GM23338 (cell line): ENCODE results near the gene LIPA. TPM values are rescaled to one million over a fixed set of nuclear protein-coding genes. Genes with fewer than 3 reads are reported as not detected.
A peak's percentile ranks its signal among the peaks of the same experiment; 100 is the strongest.

Experiments
- ATAC-seq: fragments of 200-7000 bp; cut with Tn5 transposase; 3 replicates; pipeline ENCODE4 v1.9.1; 2020
- DNase-seq: peaks from one replicate; pipeline ENCODE4 v3.0.0-alpha.2; 2015; ENCODE audit warnings: low spot score
- H2AFZ ChIP-seq: fragments of 200-600 bp; sonication (generic); 2 replicates; pipeline ENCODE4 v1.8.0; 2016; ENCODE audit warnings: antibody characterized with exemption, mild to moderate bottlenecking, moderate library complexity
- H3F3A ChIP-seq: fragments of 200-600 bp; sonication (generic); replicated peaks from 2 replicates; pipeline ENCODE4 v1.8.0; 2017; ENCODE audit warnings: antibody characterized with exemption, mixed run types, low read depth
- H3K27ac ChIP-seq: fragments of 200-600 bp; sonication (generic); 2 replicates; pipeline ENCODE4 v1.6.1; 2016; ENCODE audit warnings: low read depth
- H3K27me3 ChIP-seq: fragments of 200-600 bp; sonication (generic); 2 replicates; pipeline ENCODE4 v1.8.0; 2016; ENCODE audit warnings: mild to moderate bottlenecking, mixed run types, moderate library complexity; ENCODE audit not compliant: insufficient read depth
- H3K36me3 ChIP-seq: fragments of 200-600 bp; sonication (generic); 2 replicates; pipeline ENCODE4 v1.8.0; 2016; ENCODE audit warnings: mild to moderate bottlenecking; ENCODE audit not compliant: insufficient read depth
- H3K4me1 ChIP-seq: fragments of 200-600 bp; sonication (generic); 2 replicates; pipeline ENCODE4 v1.8.0; 2016; ENCODE audit warnings: mild to moderate bottlenecking, moderate library complexity; ENCODE audit not compliant: insufficient read depth
- H3K4me2 ChIP-seq: fragments of 200-600 bp; sonication (generic); 2 replicates; pipeline ENCODE4 v1.7.1; 2017; ENCODE audit warnings: mixed run types
- H3K4me3 ChIP-seq: fragments of 200-600 bp; sonication (generic); 2 replicates; pipeline ENCODE4 v1.6.1; 2016; ENCODE audit warnings: mixed run types
- H3K79me2 ChIP-seq: fragments of 200-600 bp; sonication (generic); replicated peaks from 2 replicates; pipeline ENCODE4 v1.8.0; 2017; ENCODE audit warnings: mild to moderate bottlenecking; ENCODE audit not compliant: insufficient read depth
- H3K9me2 ChIP-seq: fragments of 200-600 bp; sonication (generic); 2 replicates; pipeline ENCODE4 v1.8.0; 2017; ENCODE audit not compliant: insufficient read depth
- H4K20me1 ChIP-seq: fragments of 200-600 bp; sonication (generic); replicated peaks from 2 replicates; pipeline ENCODE4 v1.8.0; 2017; ENCODE audit warnings: mild to moderate bottlenecking; ENCODE audit not compliant: insufficient read depth
- H3K27ac Mint-ChIP-seq: 2 replicates; pipeline ENCODE4 v1.8.0; 2020; ENCODE audit warnings: inconsistent platforms, mild to moderate bottlenecking, moderate library complexity, mixed read lengths
- H3K27me3 Mint-ChIP-seq: 3 replicates; pipeline ENCODE4 v1.8.0; 2022; ENCODE audit warnings: low read depth, mild to moderate bottlenecking, moderate library complexity, mixed read lengths, inconsistent platforms; ENCODE audit not compliant: insufficient read depth, poor library complexity
- H3K36me3 Mint-ChIP-seq: 3 replicates; pipeline ENCODE4 v1.8.0; 2021; ENCODE audit warnings: low read depth, mild to moderate bottlenecking, inconsistent platforms, moderate library complexity, mixed read lengths
- H3K4me1 Mint-ChIP-seq: 3 replicates; pipeline ENCODE4 v1.8.0; 2020; ENCODE audit warnings: mild to moderate bottlenecking, inconsistent platforms, mixed read lengths
- H3K4me3 Mint-ChIP-seq: 3 replicates; pipeline ENCODE4 v1.8.0; 2021; ENCODE audit warnings: moderate library complexity, mild to moderate bottlenecking, inconsistent platforms, mixed read lengths
- H3K9me3 Mint-ChIP-seq: 3 replicates; pipeline ENCODE4 v1.8.0; 2020; ENCODE audit warnings: moderate library complexity, mild to moderate bottlenecking, inconsistent platforms, mixed read lengths
- CREB1 ChIP-seq: fragments of 250-450 bp; sonication (Bioruptor Pico); IDR thresholded peaks from 2 replicates; pipeline ENCODE4 v1.5.0; 2020; ENCODE audit warnings: low read depth, mild to moderate bottlenecking, moderate library complexity
- CTCF ChIP-seq, 2 experiments: fragments of 200-600 bp in 1 of 2; sonication (generic) in 1 of 2; conservative IDR thresholded peaks; 2 replicates each; pipeline versions ENCODE4 v1.5.1 to v1.6.1; 2016 to 2017; ENCODE audit warnings: antibody characterized with exemption in 2 of 2, low read depth in 2 of 2, mild to moderate bottlenecking in 2 of 2, moderate library complexity in 1 of 2
- EZH2phosphoT487 ChIP-seq: fragments of 200-600 bp; sonication (generic); IDR thresholded peaks from one replicate; pipeline ENCODE4 v1.8.1; 2018; ENCODE audit warnings: antibody characterized with exemption; ENCODE audit not compliant: unreplicated experiment
- JUNB ChIP-seq: IDR thresholded peaks from one replicate; pipeline ENCODE4 v1.6.1; 2016; ENCODE audit warnings: antibody characterized with exemption; ENCODE audit not compliant: unreplicated experiment
- NANOG ChIP-seq: IDR thresholded peaks from 2 replicates; pipeline ENCODE4 v1.6.1; 2016; ENCODE audit warnings: antibody characterized with exemption, borderline replicate concordance
- POLR2AphosphoS5 ChIP-seq: IDR thresholded peaks from 2 replicates; pipeline ENCODE4 v1.6.1; 2016; ENCODE audit warnings: antibody characterized with exemption, low read depth
- REST ChIP-seq: IDR thresholded peaks from one replicate; pipeline ENCODE4 v1.6.1; 2018; ENCODE audit warnings: antibody characterized with exemption; ENCODE audit not compliant: unreplicated experiment
- STAT1 ChIP-seq: IDR thresholded peaks from one replicate; pipeline ENCODE4 v1.6.1; 2016; ENCODE audit warnings: antibody characterized with exemption; ENCODE audit not compliant: unreplicated experiment
- ZNF114 ChIP-seq: fragments of 250-450 bp; sonication (Bioruptor Pico); IDR thresholded peaks from 2 replicates; pipeline ENCODE4 v1.5.0; 2020; ENCODE audit warnings: mild to moderate bottlenecking, moderate library complexity
- ZNF331 ChIP-seq: fragments of 250-450 bp; sonication (Bioruptor Pico); IDR thresholded peaks from 2 replicates; pipeline ENCODE4 v1.5.0; 2020; ENCODE audit warnings: low read depth, mild to moderate bottlenecking, moderate library complexity
- polyA plus RNA-seq: library from polyadenylated mRNA; unstranded; fragments of >200 nt; fragmentation: Nextera tagmentation; extraction: Ambion mirVana; gene quantifications from 2 replicates; pipeline ENCODE4 v1.2.1, GENCODE V29; 2016
- total RNA-seq: library from RNA; depleted of rRNA; stranded (reverse); fragments of >200 nt; shearing (Covaris generic); gene quantifications from 2 replicates; pipeline ENCODE4 v1.2.3, GENCODE V29; 2014

LIPA gene
- total and polyA plus RNA-seq, 2 experiments from 2014 or later = 37.8 to 86.3 TPM

GRCh38 chr10:89213191-89213808 is 38.3 kb downstream of the LIPA start:
- H3K27ac Mint-ChIP-seq = no peak overlapping the region
- Histone ChIP-seq H4K20me1 (no peaks in the 10 kb centered on the region), H2AFZ (no peak overlapping the region), H3K4me1 (peaks cover 5% of the 10 kb centered on the region; the same call in 1 of the 2 replicates), H3K79me2 (no peaks in the 10 kb centered on the region), H3K27ac (no peak overlapping the region), H3K4me2 (no peak overlapping the region), H3F3A (0 out of 2 replicates have a peak, but pooled peaks cover 3% of the 10 kb centered on the region), H3K27me3 (peaks cover 22% of the 10 kb centered on the region), H3K4me3 (no peak overlapping the region), H3K36me3 (no peaks in the 10 kb centered on the region), H3K9me2 (no peaks in the 10 kb centered on the region)
- no peaks in the 10 kb centered on the region; the same call in 2 of the 3 replicates for H3K9me3 Mint-ChIP-seq
- peaks cover 18% of the 10 kb centered on the region for H3K27me3 Mint-ChIP-seq
- ATAC-seq (peak; percentile 49), DNase-seq (peak; percentile 75)
- no peak overlapping the region for H3K4me3 Mint-ChIP-seq
- H3K4me1 Mint-ChIP-seq = peaks cover 4% of the 10 kb centered on the region; the same call in 1 of the 3 replicates
- TF ChIP-seq NANOG (no peak), CTCF (conservative IDR thresholded peaks at IDR 0.05; ENCODE audit: low read depth in 2 of 2) (peak; percentile 64 to 72), ZNF331 (CRISPR knock-in tag) (no peak)
- H3K36me3 Mint-ChIP-seq = no peaks in the 10 kb centered on the region

DNA sequence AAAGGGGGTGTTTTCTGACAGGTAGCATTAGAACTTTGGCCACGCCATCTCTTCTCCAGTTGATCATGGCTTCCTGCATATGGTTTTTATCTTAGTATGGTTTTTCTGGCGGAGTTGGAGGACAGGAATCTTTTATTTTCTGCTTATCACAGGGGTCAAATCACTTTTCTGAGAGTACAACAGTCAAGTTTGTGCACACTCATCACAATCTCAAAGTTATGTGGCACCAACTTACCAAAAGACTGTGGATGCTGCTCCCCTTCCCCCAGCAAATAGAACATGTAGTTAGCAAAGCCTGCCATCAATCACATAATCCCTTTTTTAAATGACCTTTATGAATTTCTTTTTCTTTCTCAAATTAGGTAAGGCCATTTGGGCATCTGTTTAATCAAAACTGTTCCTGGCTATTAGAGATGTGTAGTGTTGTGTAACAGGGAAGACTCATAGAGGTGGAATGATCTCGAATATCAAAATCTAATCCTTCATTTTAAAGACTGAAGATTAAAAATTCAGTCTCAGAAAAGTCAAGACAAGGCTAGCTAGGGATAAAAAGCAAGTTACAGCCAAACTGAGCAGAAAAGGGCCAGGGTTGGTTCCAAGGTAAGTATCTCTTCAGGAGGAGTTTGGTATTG is 40.7 kb downstream of the LIPA start:
- Histone ChIP-seq H3K4me1 (peaks cover 13% of the 10 kb centered on the region), H3K9me2 (no peaks in the 10 kb centered on the region), H3K27me3 (peaks cover 46% of the 10 kb centered on the region), H3F3A (0 out of 2 replicates have a peak, but pooled peaks cover 7% of the 10 kb centered on the region), H3K4me3 (no peak overlapping the region), H4K20me1 (no peaks in the 10 kb centered on the region), H3K4me2 (no peak overlapping the region), H3K27ac (no peak overlapping the region), H3K36me3 (no peaks in the 10 kb centered on the region), H2AFZ (no peak overlapping the region), H3K79me2 (no peaks in the 10 kb centered on the region)
- no peak overlapping the region for H3K27ac Mint-ChIP-seq
- no peaks in the 10 kb centered on the region; the same call in 2 of the 3 replicates for H3K9me3 Mint-ChIP-seq
- H3K4me3 Mint-ChIP-seq = no peak overlapping the region
- DNase-seq (no peak), ATAC-seq (no peak)
- peaks cover 39% of the 10 kb centered on the region for H3K27me3 Mint-ChIP-seq
- no peaks in the 10 kb centered on the region for H3K36me3 Mint-ChIP-seq
- TF ChIP-seq CREB1 (CRISPR knock-in tag) (no peak), CTCF (conservative IDR thresholded peaks at IDR 0.05; ENCODE audit: low read depth in 2 of 2) (no peak), ZNF331 (CRISPR knock-in tag) (no peak), POLR2AphosphoS5 (no peak), STAT1 (no peak), REST (no peak), EZH2phosphoT487 (no peak), ZNF114 (CRISPR knock-in tag) (no peak), JUNB (no peak)
- peaks cover 11% of the 10 kb centered on the region for H3K4me1 Mint-ChIP-seq
